Endothelial cell of umbilical vein (primary cell): Measurements from ENCODE around the gene ZCCHC4. TPM values are rescaled to one million over a fixed set of nuclear protein-coding genes. Genes with fewer than 3 reads are reported as not detected.

Experiments used
- BruUV-seq: library from RNA; stranded (reverse); fragments of 400-500 nt; replicated peaks from 2 replicates; lab custom pipeline; 2021; lab: Mats Ljungman, UMichigan
- CTCF ChIA-PET: fragments of 300-600, 350-600 bp; sonication (Branson Sonifier 250); formaldehyde crosslinking; loops from one replicate; lab custom pipeline; 2021; ENCODE audit warnings: antibody characterized with exemption, inconsistent platforms; lab: Charles Lee
- POLR2A ChIA-PET: fragments of 300-600, 350-600 bp; sonication (Branson Sonifier 250); formaldehyde crosslinking; loops from one replicate; lab custom pipeline; 2021; ENCODE audit warnings: antibody characterized with exemption, inconsistent platforms; lab: Charles Lee
- DNase-seq: peaks from one replicate; pipeline ENCODE4 v3.0.0-alpha.2; 2011; ENCODE audit warnings: low read depth, low spot score
- FAIRE-seq: peaks from 2 replicates; lab custom pipeline; 2011; peaks lifted over from hg19 to GRCh38; lab: Jason Lieb, UNC
- H2AFZ ChIP-seq: 2 replicates; pipeline ENCODE4 v1.6.0; 2012; ENCODE audit warnings: low read depth, low read length, control low read depth, inconsistent platforms
- H3K27ac ChIP-seq: 2 replicates; pipeline ENCODE4 v1.5.1; 2011; ENCODE audit warnings: low read depth, mild to moderate bottlenecking, control low read depth, low read length, moderate library complexity; ENCODE audit not compliant: insufficient read depth
- H3K27me3 ChIP-seq, 2 experiments: 2 replicates each; pipeline versions ENCODE4 v1.6.0 to v1.6.1; 2011; ENCODE audit warnings: low read length in 2 of 2, mixed read lengths in 1 of 2; ENCODE audit not compliant: control insufficient read depth in 2 of 2, insufficient read depth in 2 of 2
- H3K36me3 ChIP-seq, 2 experiments: 2 replicates in 1 of 2; 3 replicates in 1 of 2; pipeline ENCODE4 v1.5.1; 2011; ENCODE audit warnings: low read length in 2 of 2, mild to moderate bottlenecking in 1 of 2, moderate library complexity in 1 of 2; ENCODE audit not compliant: control insufficient read depth in 2 of 2, insufficient read depth in 2 of 2; ENCODE audit errors: extremely low read depth in 1 of 2
- H3K4me1 ChIP-seq: 3 replicates; pipeline ENCODE4 v1.5.1; 2011; ENCODE audit warnings: mild to moderate bottlenecking, low read length; ENCODE audit not compliant: control insufficient read depth, insufficient read depth; ENCODE audit errors: extremely low read depth
- H3K4me2 ChIP-seq: 2 replicates; pipeline ENCODE4 v1.6.1; 2011; ENCODE audit warnings: low read length, control low read depth, mixed read lengths; ENCODE audit not compliant: insufficient read depth
- H3K4me3 ChIP-seq, 3 experiments: fragments of 200-600 bp in 1 of 3; sonication (generic), shearing (Covaris generic) in 1 of 3; replicated peaks in 1 of 3; 2 replicates each; pipeline ENCODE4 v1.5.1; 2011 to 2016; ENCODE audit warnings: control low read depth in 3 of 3, low read length in 3 of 3, mild to moderate bottlenecking in 2 of 3, inconsistent platforms in 1 of 3, low read depth in 1 of 3, moderate library complexity in 1 of 3; ENCODE audit not compliant: insufficient read depth in 1 of 3
- H3K79me2 ChIP-seq: 2 replicates; pipeline ENCODE4 v1.6.0; 2012; ENCODE audit warnings: low read length, inconsistent platforms; ENCODE audit not compliant: control insufficient read depth, insufficient read depth
- H3K9ac ChIP-seq: replicated peaks from 2 replicates; pipeline ENCODE3; 2011; ENCODE audit warnings: low read length, control low read depth; ENCODE audit not compliant: insufficient read depth; ENCODE audit errors: extremely low read depth
- H3K9me1 ChIP-seq: replicated peaks from 3 replicates; pipeline ENCODE4 v1.6.0; 2011; ENCODE audit warnings: mild to moderate bottlenecking, low read length; ENCODE audit not compliant: control insufficient read depth, insufficient read depth; ENCODE audit errors: extremely low read depth
- H3K9me3 ChIP-seq: replicated peaks from 2 replicates; pipeline ENCODE4 v1.5.1; 2012; ENCODE audit warnings: low read length, inconsistent platforms; ENCODE audit not compliant: control insufficient read depth, insufficient read depth
- H4K20me1 ChIP-seq: replicated peaks from 2 replicates; pipeline ENCODE3; 2011; ENCODE audit warnings: mild to moderate bottlenecking, low read length; ENCODE audit not compliant: control insufficient read depth, insufficient read depth; ENCODE audit errors: extremely low read depth
- CTCF ChIP-seq, 2 donors: IDR thresholded peaks; 1 replicate in 1 of 2; 2 replicates in 1 of 2; pipeline ENCODE4 v1.5.1; 2011; ENCODE audit warnings: low read length in 2 of 2, mild to moderate bottlenecking in 2 of 2, moderate library complexity in 2 of 2, control low read depth in 1 of 2, inconsistent platforms in 1 of 2, low read depth in 1 of 2; ENCODE audit not compliant: insufficient read depth in 1 of 2; ENCODE audit errors: extremely low read depth in 1 of 2
- EZH2 ChIP-seq: IDR thresholded peaks from 2 replicates; pipeline ENCODE4 v1.6.1; 2012; ENCODE audit warnings: borderline replicate concordance, low read depth, mild to moderate bottlenecking, moderate library complexity, low read length, inconsistent platforms; ENCODE audit not compliant: severe bottlenecking
- FOS ChIP-seq: IDR thresholded peaks from 2 replicates; pipeline ENCODE4 v1.6.1; 2011; ENCODE audit warnings: mild to moderate bottlenecking, low read length, moderate library complexity, borderline replicate concordance; ENCODE audit not compliant: insufficient read depth
- GATA2 ChIP-seq: IDR thresholded peaks from 2 replicates; pipeline ENCODE4 v1.7.0; 2011; ENCODE audit warnings: low read depth, mild to moderate bottlenecking, moderate library complexity, mixed read lengths, low read length; ENCODE audit not compliant: insufficient read length, insufficient read depth
- JUN ChIP-seq: IDR thresholded peaks from 2 replicates; pipeline ENCODE4 v1.6.1; 2011; ENCODE audit warnings: borderline replicate concordance, low read depth; ENCODE audit not compliant: insufficient read length, insufficient read depth
- MAX ChIP-seq: IDR thresholded peaks from 2 replicates; pipeline ENCODE4 v1.6.1; 2011; ENCODE audit not compliant: insufficient read depth, insufficient read length
- MYC ChIP-seq: IDR thresholded peaks from one replicate; pipeline ENCODE4 v1.6.1; 2011; ENCODE audit warnings: mild to moderate bottlenecking, low read depth, low read length
- POLR2A ChIP-seq: IDR thresholded peaks from 2 replicates; pipeline ENCODE4 v1.6.1; 2012; ENCODE audit warnings: low read depth, mild to moderate bottlenecking, control low read depth, low read length
- POLR2AphosphoS5 ChIP-seq: IDR thresholded peaks from 2 replicates; pipeline ENCODE4 v1.6.1; 2012; ENCODE audit warnings: low read depth, mild to moderate bottlenecking, control low read depth, low read length, moderate library complexity; ENCODE audit not compliant: insufficient read depth
- dilution Hi-C: fragments of 300-500 bp; cut with MboI; formaldehyde crosslinking; loops from one replicate; pipeline ENCODE4 v1.15.0; 2019; ENCODE audit warnings: low sequenced_read_pairs; ENCODE audit not compliant: extremely low pct_ligation_motif_present
- intact Hi-C: fragments of 100-400 bp; cut with micrococcal nuclease; formaldehyde crosslinking; loops from one replicate; pipeline ENCODE4 v1.10.0; 2022
- polyA plus RNA-seq, 4 experiments: library from polyadenylated mRNA; depleted of rRNA in 3 of 4; stranded (reverse) in 3 of 4; unstranded in 1 of 4; fragments of >200 nt; gene quantifications; 2 replicates each; pipeline versions ENCODE4 v1.2.1 to v1.2.3, GENCODE V29; 2011 to 2012; ENCODE audit warnings: missing spikeins in 1 of 4
- total RNA-seq: library from RNA; stranded (reverse); gene quantifications from 2 replicates; pipeline ENCODE4 v1.2.3, GENCODE V29; 2021

Gene ZCCHC4
- total and polyA plus RNA-seq, 2 donors (not counting 3 experiments of a cell fraction or from before 2014, with no cell fraction given): 6.6 to 10.9 TPM

- peaks cover 21% of the 10 kb centered on the region for H3K79me2 ChIP-seq
- peak overlapping the region; percentile 76 for H3K9ac ChIP-seq
- BruUV-seq: TSS peak; percentile 68
- FAIRE-seq: no peak
- peak overlapping the region; percentile 78 for H2AFZ ChIP-seq
- POLR2A ChIA-PET: no interaction called here
- DNase-seq: peak; percentile 26
- dilution Hi-C loops (no loop called here), intact Hi-C loops (loop anchor here (1.0 kb wide), 2 partner anchors 66 to 144 kb away; partner anchors contain the start of genes PI4K2B and ZCCHC4)
- no peaks in the 10 kb centered on the region for H3K9me1 ChIP-seq
- CTCF ChIA-PET: interaction anchor here (0.5 to 2.5 kb wide), 9 partner anchors 9 to 793 kb away, joined by 3 to 12 read pairs (median 3); partner anchors contain the start of genes DHX15, PI4K2B and ZCCHC4
- no peaks in the 10 kb centered on the region for H3K9me3 ChIP-seq
- TF ChIP-seq POLR2AphosphoS5 (no peak), CTCF (IDR thresholded peaks at IDR 0.05; ENCODE audit: extremely low read depth in 1 of 2, insufficient read depth in 1 of 2, low read depth in 1 of 2, low read length in 2 of 2) (no peak), EZH2 (no peak), MYC (no peak), MAX (no peak), JUN (no peak), FOS (no peak), POLR2A (no peak), GATA2 (no peak)
- peak overlapping the region; percentile 65 to 96 (median 87) for H3K4me3 ChIP-seq
- no peaks in the 10 kb centered on the region for H4K20me1 ChIP-seq
- peaks cover 0 to 3% of the 10 kb centered on the region in 2 experiments for H3K36me3 ChIP-seq
- no peaks in the 10 kb centered on the region for H3K27me3 ChIP-seq
- peaks cover 11% of the 10 kb centered on the region for H3K4me1 ChIP-seq
- H3K27ac ChIP-seq: peak overlapping the region; percentile 19
- H3K4me2 ChIP-seq: peak overlapping the region; percentile 83
Observed at GRCh38 chr4:25377572-25378436, 65.2 kb downstream of the ZCCHC4 start.
